SK-N-SH (cell line): ENCODE data around the gene SYNPO2. TPM values are rescaled to one million over a fixed set of nuclear protein-coding genes. Genes with fewer than 3 reads are reported as not detected.

Experiments
- CTCF ChIA-PET: fragments of 300-600, 350-600 bp; formaldehyde crosslinking; extraction: SDS; loops from one replicate; lab custom pipeline; 2021; lab: Yijun Ruan, JAX
- POLR2A ChIA-PET: fragments of 350-600 bp; sonication (Branson Sonifier 250); formaldehyde crosslinking; extraction: SDS; loops from one replicate; lab custom pipeline; 2020; ENCODE audit warnings: antibody characterized with exemption, inconsistent platforms; lab: Yijun Ruan, JAX
- DNase-seq: peaks from one replicate; pipeline ENCODE4 v3.0.0; 2012
- H2AFZ ChIP-seq: fragments of 200-600 bp; sonication (generic); 2 replicates; pipeline ENCODE4 v1.8.1; 2016; ENCODE audit warnings: antibody characterized with exemption, mild to moderate bottlenecking, low read depth
- H3F3A ChIP-seq: fragments of 200-600 bp; sonication (generic); replicated peaks from 2 replicates; pipeline ENCODE3; 2016; ENCODE audit warnings: antibody characterized with exemption, mild to moderate bottlenecking; ENCODE audit not compliant: insufficient read depth
- H3K27ac ChIP-seq, 2 experiments: fragments of 200-500 bp in 1 of 2; fragments of 200-600 bp in 1 of 2; sonication (Bioruptor generic) in 1 of 2; sonication (generic), shearing (Covaris generic) in 1 of 2; 2 replicates each; pipeline versions ENCODE4 v1.5.1 to v1.6.1; 2014 to 2016; ENCODE audit warnings: low read depth in 2 of 2, inconsistent platforms in 1 of 2, low read length in 1 of 2, mild to moderate bottlenecking in 1 of 2, mixed read lengths in 1 of 2
- H3K27me3 ChIP-seq: fragments of 200-600 bp; sonication (generic), shearing (Covaris generic); 2 replicates; pipeline ENCODE4 v1.6.1; 2016; ENCODE audit warnings: mixed run types; ENCODE audit not compliant: insufficient read depth
- H3K36me3 ChIP-seq, 2 experiments: fragments of 200-500 bp in 1 of 2; fragments of 200-600 bp in 1 of 2; sonication (Bioruptor generic) in 1 of 2; sonication (generic) in 1 of 2; replicated peaks in 1 of 2; 2 replicates each; pipeline versions ENCODE3 to v1.5.1; 2014 to 2016; ENCODE audit warnings: low read length in 1 of 2, mild to moderate bottlenecking in 1 of 2; ENCODE audit not compliant: insufficient read depth in 2 of 2, control insufficient read depth in 1 of 2
- H3K4me1 ChIP-seq, 2 experiments: fragments of 200-500 bp in 1 of 2; fragments of 200-600 bp in 1 of 2; sonication (Bioruptor generic) in 1 of 2; sonication (generic), shearing (Covaris generic) in 1 of 2; 2 replicates each; pipeline versions ENCODE4 v1.5.1 to v1.6.1; 2014 to 2016; ENCODE audit warnings: low read depth in 1 of 2, low read length in 1 of 2, mixed run types in 1 of 2; ENCODE audit not compliant: insufficient read depth in 2 of 2, control insufficient read depth in 1 of 2
- H3K4me2 ChIP-seq: fragments of 200-600 bp; sonication (generic), shearing (Covaris generic); 2 replicates; pipeline ENCODE4 v1.6.1; 2017; ENCODE audit warnings: mixed run types
- H3K4me3 ChIP-seq, 2 experiments: fragments of 200-500 bp in 1 of 2; fragments of 200-600 bp in 1 of 2; sonication (Bioruptor generic) in 1 of 2; sonication (generic), shearing (Covaris generic) in 1 of 2; 2 replicates each; pipeline versions ENCODE4 v1.5.1 to v1.8.1; 2014 to 2016; ENCODE audit warnings: low read depth in 2 of 2, inconsistent platforms in 1 of 2, low read length in 1 of 2, mild to moderate bottlenecking in 1 of 2, mixed read lengths in 1 of 2, moderate library complexity in 1 of 2
- H3K79me2 ChIP-seq: fragments of 200-600 bp; sonication (generic); 2 replicates; pipeline ENCODE4 v1.8.1; 2017; ENCODE audit warnings: mild to moderate bottlenecking; ENCODE audit not compliant: insufficient read depth
- H3K9ac ChIP-seq: fragments of 200-600 bp; sonication (generic); 2 replicates; pipeline ENCODE4 v1.6.1; 2017; ENCODE audit warnings: mixed run types
- H3K9me2 ChIP-seq: fragments of 200-600 bp; sonication (generic); 2 replicates; pipeline ENCODE4 v1.6.1; 2017; ENCODE audit warnings: mixed run types
- H3K9me3 ChIP-seq: fragments of 200-600 bp; sonication (generic); 2 replicates; pipeline ENCODE4 v1.6.1; 2017; ENCODE audit warnings: mixed run types, mild to moderate bottlenecking, moderate library complexity
- H4K20me1 ChIP-seq: fragments of 200-600 bp; sonication (generic); 2 replicates; pipeline ENCODE4 v1.6.1; 2017; ENCODE audit warnings: mild to moderate bottlenecking, mixed run types; ENCODE audit not compliant: insufficient read depth
- CHD2 ChIP-seq: fragments of 150-350 bp; IDR thresholded peaks from 2 replicates; pipeline ENCODE4 v1.6.1; 2018; ENCODE audit warnings: low read length; ENCODE audit not compliant: partially characterized antibody
- CTCF ChIP-seq: fragments of 200-600 bp; sonication (generic); IDR thresholded peaks from 2 replicates; pipeline ENCODE4 v1.6.1; 2017; ENCODE audit warnings: antibody characterized with exemption, mild to moderate bottlenecking, moderate library complexity
- EP300 ChIP-seq, 2 experiments: IDR thresholded peaks; 2 replicates each; pipeline versions ENCODE4 v1.4.0 to v1.6.1; 2012; ENCODE audit warnings: borderline replicate concordance in 1 of 2, low read depth in 1 of 2, low read length in 1 of 2
- EZH2phosphoT487 ChIP-seq: fragments of 200-600 bp; sonication (generic); IDR thresholded peaks from 2 replicates; pipeline ENCODE4 v1.6.1; 2017; ENCODE audit warnings: low read depth, mixed run types, mild to moderate bottlenecking, antibody characterized with exemption, moderate library complexity, borderline replicate concordance
- FOXJ3 ChIP-seq: sonication (generic); formaldehyde crosslinking; IDR thresholded peaks from 2 replicates; pipeline ENCODE4 v1.5.1; 2020; ENCODE audit warnings: mild to moderate bottlenecking, missing genetic modification reagents
- FOXM1 ChIP-seq: IDR thresholded peaks from 2 replicates; pipeline ENCODE4 v1.4.0; 2012; ENCODE audit warnings: low read depth, mild to moderate bottlenecking
- GABPA ChIP-seq: IDR thresholded peaks from 2 replicates; pipeline ENCODE4 v1.4.0; 2012; ENCODE audit warnings: low read depth, mild to moderate bottlenecking
- GATA2 ChIP-seq: sonication (generic); formaldehyde crosslinking; IDR thresholded peaks from 2 replicates; pipeline ENCODE4 v1.5.0; 2020; ENCODE audit warnings: mild to moderate bottlenecking, missing genetic modification reagents
- MEF2A ChIP-seq: IDR thresholded peaks from 2 replicates; pipeline ENCODE4 v1.4.0; 2012; ENCODE audit warnings: low read depth, borderline replicate concordance
- MXI1 ChIP-seq: IDR thresholded peaks from 2 replicates; pipeline ENCODE4 v1.6.1; 2012; ENCODE audit warnings: mild to moderate bottlenecking, low read depth, low read length, improper control_type of control experiment
- NRF1 ChIP-seq: IDR thresholded peaks from 2 replicates; pipeline ENCODE4 v1.6.1; 2012; ENCODE audit warnings: low read depth, mild to moderate bottlenecking, low read length
- POLR2AphosphoS5 ChIP-seq: IDR thresholded peaks from 2 replicates; pipeline ENCODE4 v1.6.1; 2012; ENCODE audit warnings: low read depth, low read length
- RCOR1 ChIP-seq: fragments of 150-350 bp; IDR thresholded peaks from 2 replicates; pipeline ENCODE4 v1.6.1; 2017; ENCODE audit warnings: antibody characterized with exemption, low read length
- REST ChIP-seq: IDR thresholded peaks from 2 replicates; pipeline ENCODE4 v1.6.1; 2012; ENCODE audit warnings: mild to moderate bottlenecking, low read depth, low read length, moderate library complexity
- RXRA ChIP-seq: IDR thresholded peaks from 2 replicates; pipeline ENCODE4 v1.4.0; 2012; ENCODE audit warnings: low read depth, mild to moderate bottlenecking, borderline replicate concordance
- SIN3A ChIP-seq: IDR thresholded peaks from 2 replicates; pipeline ENCODE4 v1.6.1; 2012; ENCODE audit warnings: low read depth, mild to moderate bottlenecking, low read length, moderate library complexity, borderline replicate concordance
- TAF1 ChIP-seq: IDR thresholded peaks from 2 replicates; pipeline ENCODE4 v1.6.1; 2012; ENCODE audit warnings: low read depth, mild to moderate bottlenecking, low read length, moderate library complexity, borderline replicate concordance
- TEAD4 ChIP-seq: IDR thresholded peaks from 2 replicates; pipeline ENCODE4 v1.4.0; 2012; ENCODE audit warnings: mild to moderate bottlenecking, borderline replicate concordance; ENCODE audit not compliant: insufficient read depth
- YY1 ChIP-seq: IDR thresholded peaks from 2 replicates; pipeline ENCODE4 v1.4.0; 2012; ENCODE audit warnings: low read depth, mild to moderate bottlenecking
- WGBS: methylation state at CpG from one replicate; pipeline ENCODE4 v1.1.6; 2017; ENCODE audit warnings: low lambda C conversion rate; 5-methylcytosine and 5-hydroxymethylcytosine counted together
- polyA plus RNA-seq, 3 experiments: library from polyadenylated mRNA; depleted of rRNA; stranded (reverse); fragments of >200 nt; gene quantifications; 2 replicates each; pipeline ENCODE4 v1.2.3, GENCODE V29; 2012
- TF ChIP-seq, protein P1 (sequence below): IDR thresholded peaks from 2 replicates; pipeline ENCODE4 v1.4.0; 2012; ENCODE audit warnings: low read depth

The SYNPO2 gene
- polyA plus RNA-seq, 1 of the 3 experiments (the other 2 are of a cell fraction): 7.2 TPM

- TF ChIP-seq TAF1 (no peak), MXI1 (no peak), GATA2 (no peak), RCOR1 (no peak), MEF2A (peak; percentile 92), EP300 (IDR thresholded peaks at IDR 0.05; ENCODE audit: borderline replicate concordance in 1 of 2, low read depth in 1 of 2, low read length in 1 of 2) (peak; percentile 19 to 86; a peak in 3 of 4 replicates), EZH2phosphoT487 (no peak), YY1 (no peak), GABPA (no peak), FOXM1 (no peak)
- TF ChIP-seq, protein P1, sequence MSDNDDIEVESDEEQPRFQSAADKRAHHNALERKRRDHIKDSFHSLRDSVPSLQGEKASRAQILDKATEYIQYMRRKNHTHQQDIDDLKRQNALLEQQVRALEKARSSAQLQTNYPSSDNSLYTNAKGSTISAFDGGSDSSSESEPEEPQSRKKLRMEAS: peak; percentile 77
Observed at GRCh38 chr4:119099227-119099810, 210.7 kb downstream of the SYNPO2 start (continued).

GRCh38 chr4:119100655-119101054 is 212.0 kb downstream of the SYNPO2 start:
- H2AFZ ChIP-seq: no peak overlapping the region
- no peak overlapping the region for H3K4me3 ChIP-seq
- no peak for DNase-seq
- H3K79me2 ChIP-seq: no peaks in the 10 kb centered on the region
- peaks cover 23% of the 10 kb centered on the region for H3F3A ChIP-seq
- no peaks in the 10 kb centered on the region for H3K27me3 ChIP-seq
- WGBS: 24% methylated on average over 1 of the region's 1 CpG
- H3K9ac ChIP-seq: no peak overlapping the region
- CTCF ChIA-PET: no interaction called here
- no peaks in the 10 kb centered on the region for H3K36me3 ChIP-seq
- no peaks in the 10 kb centered on the region for H3K9me3 ChIP-seq
- POLR2A ChIA-PET: no interaction called here
- peaks cover 4 to 34% of the 10 kb centered on the region in 2 experiments; a peak in 2 of 4 replicates for H3K4me1 ChIP-seq
- H3K4me2 ChIP-seq: no peak overlapping the region
- H3K27ac ChIP-seq: no peak overlapping the region
- no peaks in the 10 kb centered on the region for H3K9me2 ChIP-seq
- no peak for TF ChIP-seq CHD2
- TF ChIP-seq NRF1: no peak
- TF ChIP-seq REST: no peak
- TF ChIP-seq RXRA: no peak
- no peak for TF ChIP-seq RCOR1
- no peak for TF ChIP-seq FOXJ3
- no peak for TF ChIP-seq FOXM1
- no peak for TF ChIP-seq TEAD4
- no peak for TF ChIP-seq POLR2AphosphoS5
- no peak for TF ChIP-seq TAF1
- TF ChIP-seq, protein P1: no peak
- no peak for TF ChIP-seq GABPA
- TF ChIP-seq SIN3A: no peak
- no peak for TF ChIP-seq CTCF
- TF ChIP-seq GATA2: no peak
- H4K20me1 ChIP-seq: no peaks in the 10 kb centered on the region
